Medulla oblongata (tissue), 1 donor: Measurements from ENCODE around the gene CCDC91.
"Not testable (repeated sequence)": the region's sequence is repeated elsewhere in the genome, so short reads cannot be mapped to it uniquely, and the experiment has no call there.

Source experiments
- DNase-seq: peaks from one replicate; pipeline ENCODE4 v3.0.0-alpha.2; 2015; ENCODE audit errors: extremely low spot score

The CCDC91 gene

GRCh38 chr12:28367326-28367725 lies 177.1 kb downstream of the CCDC91 start:
- DNase-seq, result no peak

- no peak for DNase-seq
Measured at GRCh38 chr12:28367993-28368392, 177.7 kb downstream of the CCDC91 start.

- no peak for DNase-seq
Measured at GRCh38 chr12:28369483-28369882, 179.2 kb downstream of the CCDC91 start.

GRCh38 chr12:28374556-28374955 lies 184.3 kb downstream of the CCDC91 start:
- DNase-seq, result no peak

GRCh38 chr12:28378736-28379135 lies 188.5 kb downstream of the CCDC91 start:
- no peak for DNase-seq

GRCh38 chr12:28379779-28380178 lies 189.5 kb downstream of the CCDC91 start:
- DNase-seq, result not testable (repeated sequence)

GRCh38 chr12:28383368-28383767 lies 193.1 kb downstream of the CCDC91 start:
- DNase-seq, result no peak

GRCh38 chr12:28388879-28389278 lies 198.6 kb downstream of the CCDC91 start:
- DNase-seq, result no peak

- no peak for DNase-seq
Measured at GRCh38 chr12:28390206-28390605, 199.9 kb downstream of the CCDC91 start.

GRCh38 chr12:28390761-28391385 lies 200.6 kb downstream of the CCDC91 start:
- no peak for DNase-seq

GRCh38 chr12:28409892-28410291 lies 219.6 kb downstream of the CCDC91 start:
- DNase-seq, result no peak

GRCh38 chr12:28413460-28414109 lies 223.3 kb downstream of the CCDC91 start:
- no peak for DNase-seq

GRCh38 chr12:28415755-28416154 lies 225.5 kb downstream of the CCDC91 start:
- DNase-seq, result no peak

GRCh38 chr12:28421374-28421773 lies 231.1 kb downstream of the CCDC91 start:
- no peak for DNase-seq

- DNase-seq, result no peak
Measured at GRCh38 chr12:28424965-28425364, 234.7 kb downstream of the CCDC91 start.

GRCh38 chr12:28425526-28425925 lies 235.3 kb downstream of the CCDC91 start:
- no peak for DNase-seq

GRCh38 chr12:28427046-28427445 lies 236.8 kb downstream of the CCDC91 start:
- DNase-seq, result no peak

GRCh38 chr12:28440081-28440608 lies 249.9 kb downstream of the CCDC91 start:
- no peak for DNase-seq

GRCh38 chr12:28442101-28442500 lies 251.8 kb downstream of the CCDC91 start:
- DNase-seq, result no peak

- no peak for DNase-seq
Measured at GRCh38 chr12:28443337-28443736, 253.1 kb downstream of the CCDC91 start.

- DNase-seq, result no peak
Measured at GRCh38 chr12:28446031-28446430, 255.8 kb downstream of the CCDC91 start.

GRCh38 chr12:28453686-28454085 lies 263.4 kb downstream of the CCDC91 start:
- no peak for DNase-seq

- DNase-seq, result peak; percentile 2
Measured at GRCh38 chr12:28456934-28457710, 266.9 kb downstream of the CCDC91 start.
